Lower leg skin (tissue), 4 donors: ENCODE results near the gene OSBP2. TPM values are rescaled to one million over a fixed set of nuclear protein-coding genes. Genes with fewer than 3 reads are reported as not detected.
"Not testable (repeated sequence)": the region's sequence is repeated elsewhere in the genome, so short reads cannot be mapped to it uniquely, and the experiment has no call there.

ENCODE experiments used
- DNase-seq, 2 donors: peaks; one replicate each; pipeline ENCODE4 v3.0.0-alpha.2; 2019; ENCODE audit warnings: low spot score in 2 of 2
- H3K4me3 ChIP-seq: fragments of 200-600 bp; sonication (generic); 2 replicates; pipeline ENCODE4 v1.5.1; 2017; ENCODE audit warnings: mild to moderate bottlenecking, low read depth; ENCODE audit not compliant: poor library complexity, severe bottlenecking
- CTCF ChIP-seq, 3 donors: fragments of 450-650 bp; IDR thresholded peaks; one replicate each; pipeline ENCODE4 v1.5.1; 2016; ENCODE audit warnings: antibody characterized with exemption in 3 of 3, mild to moderate bottlenecking in 3 of 3, moderate library complexity in 2 of 3
- POLR2A ChIP-seq, 2 donors: fragments of 450-650 bp; IDR thresholded peaks; one replicate each; pipeline ENCODE4 v1.6.1; 2016 to 2017; ENCODE audit warnings: antibody characterized with exemption in 2 of 2, mild to moderate bottlenecking in 1 of 2, moderate library complexity in 1 of 2
- WGBS, 2 donors: methylation state at CpG; one replicate each; pipeline ENCODE4 v1.1.5; 2018; 5-methylcytosine and 5-hydroxymethylcytosine counted together
- intact Hi-C: fragments of 100-400 bp; cut with DNase I; formaldehyde crosslinking; loops from one replicate; pipeline ENCODE4 v1.15.0; 2023; ENCODE audit warnings: low total_unique reads
- total RNA-seq, 4 donors: library from RNA; depleted of rRNA; stranded (reverse); fragments of >200 nt; gene quantifications; one replicate each; pipeline ENCODE4 v1.1.0, GENCODE V29; 2016

OSBP2 gene
- total RNA-seq, 4 donors from 2014 or later: 7.2 to 13.3 (median 10.0) TPM

GRCh38 chr22:30702856-30703255 lies 8.2 kb downstream of the OSBP2 start:
- intact Hi-C loops: no loop called here
- 77 to 100% methylated on average over 1 of the region's 1 CpG for WGBS, 2 donors
- DNase-seq: no peak
- TF ChIP-seq CTCF (IDR thresholded peaks at IDR 0.05) (no peak), POLR2A (IDR thresholded peaks at IDR 0.05) (no peak)
- H3K4me3 ChIP-seq: no peak overlapping the region

- intact Hi-C loops: no loop called here
- no peak for DNase-seq
- TF ChIP-seq POLR2A (IDR thresholded peaks at IDR 0.05) (no peak), CTCF (IDR thresholded peaks at IDR 0.05) (no peak)
- WGBS, 2 donors: 97 to 99% methylated on average over 5 of the region's 5 CpGs
- H3K4me3 ChIP-seq: no peak overlapping the region
These were observed 10.3 kb downstream of the OSBP2 start for GRCh38 chr22:30704978-30705377.

- WGBS, 2 donors: 44 to 53% methylated on average over 11 of the region's 11 CpGs
- DNase-seq: no peak
- no peak for TF ChIP-seq POLR2A (IDR thresholded peaks at IDR 0.05)
- no peak for TF ChIP-seq CTCF (IDR thresholded peaks at IDR 0.05)
- H3K4me3 ChIP-seq: no peak overlapping the region
- intact Hi-C loops: no loop called here
These were observed 11.3 kb downstream of the OSBP2 start for GRCh38 chr22:30705710-30706651.

GRCh38 chr22:30709980-30710379 lies 15.3 kb downstream of the OSBP2 start:
- WGBS, 2 donors: 82 to 86% methylated on average over 6 of the region's 6 CpGs
- DNase-seq, intact Hi-C loops, H3K4me3 ChIP-seq: not testable (repeated sequence)

- intact Hi-C loops: no loop called here
- 90 to 100% methylated on average over 1 of the region's 1 CpG for WGBS, 2 donors
- no peak for TF ChIP-seq CTCF (IDR thresholded peaks at IDR 0.05)
- TF ChIP-seq POLR2A (IDR thresholded peaks at IDR 0.05): no peak
These were observed 17.4 kb downstream of the OSBP2 start for GRCh38 chr22:30712094-30712493.

GRCh38 chr22:30714062-30714461 lies 19.4 kb downstream of the OSBP2 start:
- H3K4me3 ChIP-seq: no peak overlapping the region
- intact Hi-C loops: no loop called here
- DNase-seq: no peak
- TF ChIP-seq CTCF (IDR thresholded peaks at IDR 0.05) (no peak), POLR2A (IDR thresholded peaks at IDR 0.05) (no peak)
- WGBS, 2 donors: 91 to 92% methylated on average over 2 of the region's 2 CpGs

More at GRCh38 chr22:30712094-30712493, 17.4 kb downstream of the OSBP2 start:
- DNase-seq: no peak
- H3K4me3 ChIP-seq: no peak overlapping the region
